ENCODE results near the gene RASD1.

DNA sequence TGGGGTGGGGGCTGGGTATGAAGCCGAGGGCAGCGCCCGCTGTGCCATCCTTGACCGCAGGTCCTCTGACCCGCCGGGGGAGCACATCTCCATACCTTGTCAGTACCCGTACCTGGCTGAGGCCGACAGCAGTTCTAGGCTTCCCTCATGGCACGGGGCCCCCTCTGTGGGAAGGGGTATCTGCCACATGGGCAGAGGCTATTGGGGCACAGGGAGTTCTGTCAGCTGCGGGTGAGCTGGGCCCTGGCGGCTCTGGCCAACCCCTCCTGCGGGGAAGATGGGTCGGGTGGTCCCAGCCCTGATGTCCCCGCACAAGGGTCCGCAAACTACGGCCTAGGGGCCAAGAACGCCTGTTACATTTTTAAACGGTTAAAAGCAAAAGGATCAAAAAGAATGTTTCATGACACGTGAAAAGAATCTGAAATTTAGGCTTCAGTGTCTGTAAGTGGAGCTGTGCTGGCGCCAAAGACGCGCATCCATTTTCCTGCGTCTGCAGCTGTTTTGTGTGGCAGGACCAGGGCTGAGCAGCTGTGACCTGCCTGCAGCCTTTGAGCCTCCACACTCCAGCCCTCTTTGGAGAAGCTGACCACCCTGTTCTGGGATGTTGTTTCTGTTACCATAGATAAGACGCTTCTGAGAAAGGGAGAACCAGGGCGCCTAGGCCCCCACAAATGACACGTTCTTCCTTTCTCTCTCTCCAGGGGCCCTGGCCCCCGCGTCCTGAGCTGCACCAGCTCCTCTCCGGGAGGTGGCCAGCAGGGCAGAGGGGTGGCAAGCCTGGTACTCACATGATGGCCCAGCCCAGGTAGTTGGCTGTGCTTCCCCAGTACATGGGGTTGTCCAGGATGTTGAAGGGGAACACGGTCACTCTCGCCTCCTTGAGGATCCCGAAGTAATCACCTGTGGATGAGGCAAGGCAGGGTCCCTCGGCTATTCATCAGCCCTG, 12.7 kb upstream of the RASD1 start:
- TF ChIP-seq POLR2AphosphoS5 (IDR thresholded peaks at IDR 0.05; ENCODE audit: low read depth, low read length) (no peak), POLR2A (IDR thresholded peaks at IDR 0.05; ENCODE audit: low read depth, low read length) (no peak)

All from GM12891 (cell line).